GM11168 (cell line): ENCODE measurements around the gene SLC51A.

ENCODE experiments used
- in situ Hi-C: fragments of 300-500 bp; cut with MboI; formaldehyde crosslinking; loops from one replicate; pipeline ENCODE4 v1.12.0; 2022; ENCODE audit warnings: low sequenced_read_pairs; ENCODE audit not compliant: unreplicated experiment

The SLC51A gene

DNA sequence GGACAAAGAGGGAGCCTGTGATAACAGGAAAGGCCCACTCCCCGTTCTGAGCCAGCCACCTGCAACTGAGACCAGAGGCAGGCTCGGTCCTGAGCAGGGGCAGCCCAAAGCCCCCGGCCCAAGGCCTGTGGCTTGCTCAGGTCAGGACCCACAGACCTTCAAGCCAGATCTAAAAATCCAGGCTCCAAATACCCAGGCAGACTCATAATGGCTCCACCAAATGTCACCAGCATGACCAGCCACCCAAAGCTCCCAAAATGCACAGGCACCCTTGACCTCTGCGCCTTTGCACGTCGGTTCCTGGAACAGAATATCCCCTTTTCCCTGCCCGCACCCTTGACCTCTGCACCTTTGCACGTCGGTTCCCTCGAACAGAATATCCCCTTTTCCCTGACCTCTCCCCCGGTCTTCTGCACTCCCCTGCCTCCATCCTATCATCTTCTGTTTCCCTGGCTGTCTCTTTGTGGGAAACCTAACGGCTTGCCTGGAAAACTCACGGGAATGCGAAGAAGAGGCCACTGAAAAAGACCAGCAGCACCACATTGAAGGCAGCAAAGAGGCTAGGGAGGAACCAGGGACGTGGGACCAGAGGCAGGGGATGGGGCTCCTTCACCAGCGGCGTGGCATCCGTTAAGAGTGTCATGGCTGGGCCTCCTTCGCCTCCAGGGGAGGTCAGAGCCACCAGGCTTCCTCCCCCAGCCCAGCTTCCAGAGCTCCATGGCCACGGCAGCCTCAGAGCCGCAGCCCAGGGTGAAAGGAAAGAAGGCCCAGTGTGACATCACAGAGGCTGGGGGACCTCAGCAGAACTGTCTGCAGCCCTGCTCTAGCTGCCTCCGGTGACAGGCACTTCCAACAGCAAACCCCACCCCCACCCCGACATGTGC, 5.4 kb upstream of the SLC51A start, which contains the start of gene ZDHHC19:
Gene ZDHHC19, minus strand, starts transcription at position 728 of the 884 bp plus-strand sequence. Its CDS starts 85 bp downstream, at position 643.
- in situ Hi-C loops, result loop anchor here (25.0 kb wide), 1 partner anchor 499 kb away; the partner anchor contains the start of gene MUC20

DNA sequence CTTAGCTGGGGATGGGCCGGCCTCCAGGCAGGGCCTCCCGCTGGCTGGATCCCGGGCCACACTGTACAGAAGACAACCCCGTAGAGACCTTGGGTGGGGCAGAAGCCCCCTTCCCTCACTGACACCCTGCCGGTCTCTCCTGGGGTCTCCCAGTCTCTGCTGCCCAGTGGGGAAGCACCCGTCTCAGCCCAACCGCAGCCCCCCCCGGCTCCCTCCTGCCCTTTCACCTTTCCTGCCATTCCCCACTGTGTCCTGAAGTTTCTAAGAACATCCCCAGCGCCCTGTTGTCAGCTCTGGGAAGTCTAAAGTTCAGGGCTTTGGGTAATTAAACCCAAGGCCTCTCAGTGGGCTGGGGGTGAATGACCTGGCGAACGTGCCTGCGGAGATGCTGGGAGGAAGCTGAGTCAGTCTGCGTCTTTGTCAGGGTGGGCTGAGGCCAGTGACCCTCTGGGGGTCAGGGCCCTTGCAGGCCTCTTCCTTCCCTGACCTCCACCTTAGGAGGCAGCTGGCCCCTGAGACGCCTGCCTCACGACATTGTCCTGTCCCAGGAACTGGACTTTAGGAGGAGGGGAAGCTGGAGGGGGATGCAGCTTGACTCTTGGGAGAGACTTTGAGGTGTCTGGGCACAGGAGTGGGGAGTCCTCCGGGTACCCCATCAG, 1.4 kb upstream of the SLC51A start:
- in situ Hi-C loops, result loop anchor here (25.0 kb wide), 1 partner anchor 503 kb away; the partner anchor contains the start of gene MUC20

DNA sequence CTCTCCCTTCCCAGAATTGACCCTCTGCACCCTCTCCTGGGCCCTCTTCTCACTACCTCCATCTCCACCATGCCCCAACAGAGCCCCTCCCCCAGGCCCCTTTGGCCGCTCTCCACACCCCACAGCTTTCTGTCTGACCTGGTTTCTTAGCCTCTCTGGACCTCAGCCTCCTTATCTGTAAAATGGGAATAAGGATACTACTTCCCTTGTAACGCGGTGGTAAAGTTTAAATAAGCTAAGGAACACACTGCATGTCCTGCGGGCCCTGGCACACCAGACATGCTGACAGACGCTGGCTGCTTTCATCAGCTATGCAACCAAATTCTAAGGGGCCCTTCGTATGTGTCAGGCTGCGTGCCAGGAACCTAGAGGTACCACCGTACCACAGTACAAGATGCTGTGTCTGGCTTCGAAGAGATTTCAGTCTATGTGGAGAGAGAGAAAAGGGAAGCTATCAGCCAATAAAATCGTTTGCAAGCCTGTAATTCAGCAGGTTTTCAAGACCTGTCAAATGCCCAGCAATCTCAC, 777 bp upstream of the SLC51A start:
- in situ Hi-C loops, result loop anchor here (25.0 kb wide), 1 partner anchor 503 kb away; the partner anchor contains the start of gene MUC20

DNA sequence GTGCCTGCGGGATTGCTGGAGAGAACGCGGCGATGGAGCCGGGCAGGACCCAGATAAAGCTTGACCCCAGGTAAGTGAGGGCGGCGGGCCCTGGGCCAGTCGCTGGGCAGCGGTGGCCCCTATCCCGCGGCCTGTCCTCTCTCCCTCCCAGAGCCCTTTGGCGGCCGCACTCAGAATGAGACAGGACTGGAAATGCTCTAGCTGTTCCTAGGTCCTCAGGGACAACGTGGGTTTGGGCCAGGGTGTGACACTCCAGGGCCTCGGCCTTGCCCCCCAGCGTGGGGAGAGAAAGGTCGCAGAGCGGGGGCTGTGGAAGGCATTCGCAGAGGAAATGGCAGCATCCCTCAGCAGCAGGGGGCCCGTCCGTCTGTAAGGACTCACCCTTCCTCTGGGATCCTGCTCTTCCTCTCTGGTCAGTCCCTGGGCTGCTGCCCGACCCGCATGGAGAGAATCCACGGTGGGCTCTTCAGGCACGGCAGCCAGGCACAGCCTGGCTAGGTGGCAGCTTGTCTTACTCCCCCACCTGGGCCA, 412 bp downstream of the SLC51A start:
- in situ Hi-C loops, result loop anchor here (25.0 kb wide), 1 partner anchor 504 kb away; the partner anchor contains the start of gene MUC20

DNA sequence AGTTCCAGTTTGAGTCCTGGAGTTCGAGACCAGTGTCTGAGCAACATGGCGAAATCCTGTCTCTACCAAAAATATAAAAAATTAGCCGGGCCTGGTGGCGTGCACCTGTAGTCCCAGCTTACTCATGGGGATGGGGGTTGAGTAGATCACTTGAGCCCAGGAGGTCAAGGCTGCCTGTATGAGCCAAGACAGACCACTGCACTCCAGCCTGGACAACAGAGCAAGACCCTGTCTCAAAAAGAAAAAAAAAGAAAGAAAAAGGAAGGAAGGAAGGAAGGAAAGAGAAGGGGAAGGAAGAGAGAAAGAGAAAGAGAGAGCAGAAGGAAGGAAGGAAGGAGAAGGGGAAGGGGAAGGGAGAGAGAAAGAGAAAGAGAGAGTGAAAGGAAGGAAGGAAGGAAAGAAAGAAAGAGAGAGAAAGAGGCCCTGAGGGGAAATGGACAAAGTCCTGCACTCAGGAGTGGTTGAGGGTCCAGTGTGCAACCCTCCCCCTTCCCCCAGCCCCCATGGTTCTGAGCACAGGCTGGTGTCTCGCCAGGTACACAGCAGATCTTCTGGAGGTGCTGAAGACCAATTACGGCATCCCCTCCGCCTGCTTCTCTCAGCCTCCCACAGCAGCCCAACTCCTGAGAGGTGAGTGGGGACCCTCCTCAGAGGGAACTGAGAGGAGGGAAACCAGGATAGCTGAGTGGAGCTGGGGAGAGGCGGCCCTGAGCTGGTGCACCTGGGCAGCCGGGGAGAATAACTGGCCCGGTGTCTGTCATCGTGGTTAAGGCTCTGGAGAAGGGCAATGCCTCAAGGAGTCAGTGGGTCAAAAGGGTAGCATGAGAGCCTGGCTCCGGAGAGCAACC, 1.2 kb downstream of the SLC51A start:
- in situ Hi-C loops, result loop anchor here (25.0 kb wide), 1 partner anchor 505 kb away; the partner anchor contains the start of gene MUC20

DNA sequence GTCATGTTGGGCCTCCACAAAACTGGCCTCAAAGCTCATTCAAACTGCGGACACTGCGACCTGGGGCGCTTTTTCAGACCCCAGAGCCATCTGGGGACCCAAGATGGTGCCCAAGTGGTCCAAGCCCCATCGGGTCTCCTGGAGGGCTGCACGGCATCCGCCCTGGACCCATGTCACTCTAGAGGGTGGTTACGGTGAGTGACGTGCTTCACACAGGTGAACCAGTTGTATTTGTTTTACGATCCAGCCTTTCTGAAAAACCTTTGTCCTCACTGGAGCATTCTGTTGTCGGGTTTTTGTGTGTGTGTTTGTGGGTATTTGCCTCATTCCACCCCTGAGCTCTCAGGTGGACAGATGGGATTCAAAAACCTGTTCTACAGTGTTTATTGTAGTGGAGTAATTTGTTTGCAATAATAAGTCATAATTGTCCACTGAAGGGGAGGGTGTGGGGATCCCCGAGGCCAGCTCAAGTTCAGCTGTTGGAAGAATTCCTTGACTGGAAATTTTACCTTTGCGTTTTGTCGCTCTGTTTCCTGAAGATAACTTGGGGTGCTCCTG, 1.9 kb downstream of the SLC51A start:
- in situ Hi-C loops, result loop anchor here (25.0 kb wide), 1 partner anchor 506 kb away; the partner anchor contains the start of gene MUC20

DNA sequence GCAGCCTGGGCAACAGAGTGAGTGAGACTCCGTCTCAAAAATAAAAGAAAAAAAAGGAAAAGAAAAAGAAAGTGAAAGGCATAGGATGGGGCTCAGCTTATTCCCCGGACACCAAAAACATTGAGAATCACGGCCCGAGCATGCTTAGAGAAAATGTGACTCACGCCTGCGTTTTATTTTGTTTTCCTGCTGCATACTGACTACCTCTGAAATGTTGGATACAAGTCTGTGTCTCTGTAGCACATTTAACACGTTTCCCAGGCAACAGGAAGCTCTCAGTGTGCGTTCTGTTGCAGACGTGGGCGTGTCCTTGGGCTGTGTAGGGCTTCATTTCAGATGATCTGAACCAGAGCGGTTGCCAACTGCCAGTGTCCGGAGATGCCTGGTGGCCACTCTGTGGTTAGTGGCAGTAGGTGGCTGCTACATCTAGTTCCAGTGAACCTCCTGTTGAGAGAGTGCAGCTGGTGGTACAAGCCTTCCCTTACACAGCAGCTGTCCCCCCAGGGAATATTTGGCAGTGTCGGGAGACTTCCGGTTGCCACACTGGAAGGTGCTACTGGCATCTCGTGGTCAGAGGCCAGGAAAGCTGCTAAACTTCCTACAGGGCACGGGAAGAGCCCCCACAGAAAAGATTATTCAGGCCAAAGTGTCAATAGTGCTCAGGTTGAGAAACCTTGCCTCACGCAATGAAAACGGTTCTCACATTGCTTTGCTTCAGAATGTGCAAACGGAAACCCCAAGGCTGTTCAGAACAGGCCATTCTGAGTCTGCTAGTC, 3.0 kb downstream of the SLC51A start:
- in situ Hi-C loops, result loop anchor here (25.0 kb wide), 1 partner anchor 507 kb away; the partner anchor contains the start of gene MUC20

DNA sequence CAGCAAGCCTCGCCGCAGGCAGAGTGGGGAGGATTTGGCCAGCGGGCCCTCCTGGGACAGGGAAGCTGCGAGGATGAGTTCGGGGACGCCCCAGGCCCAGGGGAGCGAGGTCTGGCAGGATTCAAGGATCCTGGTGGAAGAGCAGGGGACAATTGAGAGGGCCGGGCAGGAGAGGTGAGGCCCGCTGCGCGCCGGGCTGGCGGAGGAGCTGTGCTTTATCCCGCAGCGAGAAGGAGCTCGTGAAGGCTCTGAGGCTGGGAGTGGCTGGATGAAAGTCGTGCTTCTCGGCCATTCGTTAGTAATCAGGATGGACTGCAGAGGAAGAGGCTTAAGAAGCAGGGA, 3.6 kb downstream of the SLC51A start:
- in situ Hi-C loops, result loop anchor here (25.0 kb wide), 1 partner anchor 508 kb away; the partner anchor contains the start of gene MUC20

DNA sequence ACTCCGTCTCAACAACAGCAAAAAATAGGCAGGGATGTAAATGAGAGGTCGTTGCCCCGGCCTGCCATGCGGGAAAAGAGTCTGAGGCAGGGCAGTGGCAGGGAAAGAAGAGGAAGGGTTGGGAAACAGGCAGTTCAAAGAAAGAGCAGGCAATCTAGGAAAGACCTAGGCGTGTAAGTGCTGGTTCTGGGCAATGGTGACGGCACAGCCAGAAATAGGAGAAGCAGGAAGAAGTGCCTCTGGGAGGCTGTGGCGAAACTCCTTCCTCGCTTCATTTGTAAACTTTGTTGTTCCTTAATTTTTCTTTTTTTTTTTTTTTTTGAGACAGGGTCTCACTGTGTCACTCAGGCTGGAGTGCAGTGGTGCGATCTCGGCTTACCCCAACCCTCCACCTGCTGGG, 4.3 kb downstream of the SLC51A start:
- in situ Hi-C loops, result loop anchor here (25.0 kb wide), 1 partner anchor 508 kb away; the partner anchor contains the start of gene MUC20

DNA sequence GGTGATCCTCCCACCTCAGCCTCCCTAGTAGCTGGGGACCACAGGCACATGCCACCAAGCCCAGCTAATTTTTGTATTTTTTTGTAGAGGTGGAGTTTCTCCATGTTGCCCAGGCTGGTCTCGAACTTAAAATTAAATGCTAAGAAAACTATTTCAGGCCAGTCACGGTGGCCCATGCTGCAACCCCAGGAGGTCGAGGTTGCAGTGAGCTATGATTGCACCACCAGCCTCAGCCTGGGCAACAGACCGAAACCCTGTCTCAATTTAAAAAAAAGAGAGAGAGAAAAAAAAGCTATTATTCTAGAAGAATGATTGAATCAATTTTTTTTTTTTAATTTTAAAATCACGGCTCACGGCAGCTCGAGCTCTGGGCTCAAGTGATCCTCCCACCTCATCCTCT, 4.7 kb downstream of the SLC51A start:
- in situ Hi-C loops, result loop anchor here (25.0 kb wide), 1 partner anchor 509 kb away; the partner anchor contains the start of gene MUC20

DNA sequence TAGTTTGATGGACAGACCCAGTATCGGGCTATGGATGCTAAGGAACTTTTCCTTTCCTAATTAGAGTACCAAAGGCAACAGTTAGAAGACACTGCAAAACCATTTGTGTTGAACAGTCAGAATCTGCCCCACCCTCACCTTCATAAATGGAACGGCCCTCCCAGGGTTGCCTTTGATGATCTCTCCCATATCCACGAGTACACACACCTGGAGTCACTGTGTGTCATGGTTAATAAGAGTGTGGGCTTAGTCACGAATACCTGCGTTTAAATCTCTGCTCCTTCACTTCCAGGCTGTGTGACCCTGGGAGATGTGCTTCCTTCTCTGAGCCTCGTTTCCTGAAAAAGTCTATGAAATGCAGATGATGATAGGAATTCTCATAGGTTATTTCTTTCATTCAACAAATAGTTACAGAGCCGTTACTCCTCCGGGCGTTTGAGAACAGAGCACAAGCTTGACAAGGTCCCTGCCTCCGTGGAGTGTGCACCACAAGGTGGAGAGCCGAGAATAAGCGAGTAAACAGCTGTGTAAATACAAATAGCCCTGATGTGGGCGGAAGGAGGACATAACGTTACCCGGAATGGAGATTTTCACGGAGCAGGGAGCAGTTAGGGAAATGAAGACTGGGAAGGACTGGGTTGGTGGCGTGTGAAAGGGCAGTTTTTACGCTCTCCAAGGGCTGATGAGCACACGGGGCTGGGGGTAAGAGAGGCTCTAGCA, 6.7 kb downstream of the SLC51A start:
- in situ Hi-C loops, result loop anchor here (25.0 kb wide), 1 partner anchor 511 kb away; the partner anchor contains the start of gene MUC20

DNA sequence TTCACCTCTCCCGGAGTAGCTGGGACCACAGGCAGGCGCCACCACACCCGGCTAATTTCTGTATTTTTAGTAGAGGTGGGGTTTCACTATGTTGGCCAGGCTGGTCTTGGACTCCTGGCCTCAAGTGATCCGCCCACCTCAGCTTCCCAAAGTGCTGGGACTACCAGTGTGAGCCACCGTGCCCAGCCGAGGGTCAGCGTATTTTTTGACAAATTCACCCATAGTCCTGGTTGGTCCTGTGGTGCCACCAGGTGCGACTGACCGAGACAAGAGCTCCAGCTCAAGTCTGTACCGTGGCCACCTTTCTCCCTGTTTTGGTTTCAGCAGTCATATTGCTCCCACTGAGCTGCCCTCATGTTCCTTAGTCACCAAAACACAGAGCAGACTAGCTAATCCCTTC, 8.8 kb downstream of the SLC51A start:
- in situ Hi-C loops, result no loop called here

DNA sequence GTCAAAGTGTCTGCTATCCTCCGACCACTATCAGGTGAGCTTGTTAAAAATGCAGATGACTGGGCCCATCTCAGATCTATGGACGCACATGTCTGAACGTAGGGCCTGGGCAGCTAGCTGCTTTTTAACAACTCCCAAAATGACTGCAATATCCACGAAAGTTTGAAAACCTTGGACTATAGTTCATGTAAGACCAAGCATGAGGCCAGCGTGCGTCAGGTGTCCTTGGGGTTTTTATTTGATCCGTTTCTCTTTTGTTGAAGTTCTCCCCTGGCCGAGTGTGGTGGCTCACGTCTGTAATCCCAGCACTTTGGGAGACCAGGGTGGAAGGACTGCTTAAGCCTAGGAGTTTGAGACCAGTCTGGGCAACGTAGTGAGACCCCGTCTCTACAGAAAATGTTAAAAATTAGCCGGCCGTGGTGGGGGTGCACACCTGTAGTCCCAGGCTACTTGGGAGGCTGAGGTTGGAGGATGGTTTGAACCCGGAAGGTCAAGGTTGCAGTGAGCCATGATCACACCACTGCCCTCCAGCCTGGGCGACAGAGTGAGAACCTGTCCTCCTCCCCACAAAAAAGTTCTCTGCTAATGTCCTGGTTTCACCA, 9.5 kb downstream of the SLC51A start:
- in situ Hi-C loops, result no loop called here

DNA sequence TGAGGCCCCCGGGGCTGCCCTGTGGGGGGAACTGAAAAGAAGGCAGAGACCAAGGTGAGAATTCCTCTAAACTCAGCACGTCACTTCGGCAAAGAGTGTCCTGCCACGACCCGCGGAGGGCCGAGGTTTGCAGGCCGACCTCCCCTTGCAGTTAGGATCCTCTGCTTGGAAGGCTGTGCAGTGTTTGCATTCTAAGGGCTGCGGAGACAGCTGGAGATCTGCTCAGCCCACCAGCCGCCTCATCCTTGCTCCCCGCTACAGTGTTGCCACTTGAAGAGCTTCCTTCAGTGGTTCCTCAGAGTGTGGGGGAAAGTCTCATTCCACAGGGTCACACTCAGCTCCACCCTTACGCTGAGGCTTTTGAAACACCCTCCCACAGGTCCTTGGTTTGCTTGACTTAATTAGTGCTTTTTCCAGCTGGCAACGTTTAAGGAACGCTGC, 10.8 kb downstream of the SLC51A start:
- in situ Hi-C loops, result no loop called here

DNA sequence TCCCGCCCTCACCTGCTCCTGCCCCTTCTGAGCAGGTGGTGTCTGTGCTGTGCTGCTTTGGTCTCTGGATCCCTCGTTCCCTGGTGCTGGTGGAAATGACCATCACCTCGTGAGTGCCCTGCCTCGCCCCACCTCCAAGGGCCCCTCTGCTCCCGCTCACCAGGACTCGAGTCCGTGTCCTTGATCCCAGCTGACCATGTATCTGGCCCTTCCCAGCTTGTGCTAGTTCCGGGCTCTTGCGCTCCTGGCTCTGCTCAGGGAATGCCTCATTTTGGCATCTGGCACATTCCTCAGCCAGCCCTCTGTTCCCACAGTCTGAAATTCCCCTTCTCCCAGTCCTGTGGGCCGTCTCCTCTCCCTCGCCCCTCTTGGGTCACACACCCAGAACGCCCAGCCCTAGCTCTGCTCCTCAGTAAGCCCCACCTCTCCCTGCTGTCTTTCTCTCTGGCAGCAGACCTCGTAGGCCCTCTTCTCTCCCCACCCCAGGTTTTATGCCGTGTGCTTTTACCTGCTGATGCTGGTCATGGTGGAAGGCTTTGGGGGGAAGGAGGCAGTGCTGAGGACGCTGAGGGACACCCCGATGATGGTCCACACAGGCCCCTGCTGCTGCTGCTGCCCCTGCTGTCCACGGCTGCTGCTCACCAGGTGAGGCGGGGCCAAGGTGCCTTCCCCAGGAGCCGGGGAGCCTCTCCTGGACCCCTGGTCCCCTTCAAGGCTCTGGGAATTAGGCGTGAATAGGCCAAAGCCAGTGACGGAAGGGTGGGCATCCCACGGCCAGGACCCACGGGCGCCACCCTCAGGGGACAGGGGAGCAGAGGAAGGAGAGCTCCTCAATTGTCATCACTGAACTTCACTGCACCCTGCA, 11.5 kb downstream of the SLC51A start:
- in situ Hi-C loops, result no loop called here

DNA sequence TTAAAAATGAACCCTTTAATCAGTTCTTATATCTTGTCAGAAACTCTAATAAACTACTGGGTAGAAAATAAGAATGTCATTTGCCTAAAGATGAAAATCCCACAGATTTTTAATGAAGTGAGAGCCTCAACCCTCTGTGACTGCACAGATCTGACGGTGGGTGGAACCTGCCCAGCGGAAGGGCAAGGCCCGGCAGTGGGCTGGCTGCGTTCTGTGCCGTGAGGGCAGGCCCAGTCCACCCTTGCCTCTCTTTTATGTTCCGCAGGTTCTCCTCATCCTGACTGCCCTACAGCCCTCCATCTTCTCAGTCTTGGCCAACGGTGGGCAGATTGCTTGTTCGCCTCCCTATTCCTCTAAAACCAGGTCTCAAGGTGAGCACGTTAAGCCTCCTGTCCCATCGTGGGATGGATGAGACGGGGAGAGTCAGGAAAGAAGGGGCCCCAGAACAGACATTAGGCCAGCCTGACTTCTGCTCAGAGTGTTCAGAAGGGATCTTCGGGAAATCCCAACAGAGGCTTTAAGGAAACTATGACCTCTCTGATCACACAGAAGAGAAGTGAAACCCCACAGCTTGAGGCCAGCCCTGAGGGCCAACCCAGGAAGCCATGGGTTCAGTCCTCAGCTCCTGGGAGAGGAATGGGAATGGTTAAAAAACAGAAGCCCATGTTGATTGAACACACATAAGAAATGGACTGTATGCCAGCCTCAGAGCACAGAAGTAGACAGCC, 16.0 kb downstream of the SLC51A start:
- in situ Hi-C loops, result no loop called here
